Heart left ventricle (tissue), 16 donors: ENCODE data around the gene MINK1. TPM values are rescaled to one million over a fixed set of nuclear protein-coding genes. Genes with fewer than 3 reads are reported as not detected.
A peak's percentile ranks its signal among the peaks of the same experiment; 100 is the strongest.

ENCODE experiments used
- ATAC-seq, 4 donors: fragments of 200-7000 bp; cut with Tn5 transposase; one replicate each; pipeline ENCODE4 v1.9.1; 2020 to 2022; ENCODE audit warnings: moderate library complexity in 4 of 4, mild to moderate bottlenecking in 3 of 4, moderate number of reproducible peaks in 1 of 4
- DNase-seq, 5 donors: peaks; one replicate each; pipeline ENCODE4 v3.0.0-alpha.2; 2020
- H3K27ac ChIP-seq, 12 donors: fragments of 200-600 bp; sonication (generic) in 4 of 12; one replicate each; pipeline versions ENCODE4 v1.5.0 to v1.8.0; 2016 to 2022; ENCODE audit warnings: mild to moderate bottlenecking in 2 of 12
- H3K27me3 ChIP-seq, 9 donors: fragments of 200-600 bp; sonication (generic) in 2 of 9; one replicate each; pipeline versions ENCODE4 v1.5.1 to v1.8.0; 2016 to 2022; ENCODE audit warnings: mild to moderate bottlenecking in 3 of 9
- H3K36me3 ChIP-seq, 9 donors: fragments of 200-600 bp; sonication (generic) in 2 of 9; one replicate each; pipeline versions ENCODE4 v1.5.0 to v1.8.0; 2018 to 2022; ENCODE audit warnings: mild to moderate bottlenecking in 2 of 9
- H3K4me1 ChIP-seq, 12 donors: fragments of 200-600 bp; sonication (generic) in 4 of 12; one replicate each; pipeline versions ENCODE4 v1.5.0 to v1.8.0; 2016 to 2022; ENCODE audit warnings: mild to moderate bottlenecking in 3 of 12
- H3K4me3 ChIP-seq, 12 donors: fragments of 200-600 bp; sonication (generic) in 4 of 12; one replicate each; pipeline versions ENCODE4 v1.5.0 to v1.8.0; 2017 to 2022; ENCODE audit warnings: mild to moderate bottlenecking in 9 of 12, moderate library complexity in 4 of 12
- H3K9me3 ChIP-seq, 12 donors: fragments of 200-600 bp; sonication (generic) in 4 of 12; one replicate each; pipeline versions ENCODE4 v1.5.0 to v1.8.0; 2016 to 2022; ENCODE audit warnings: mild to moderate bottlenecking in 1 of 12
- CTCF ChIP-seq, 12 donors: fragments of 200-600 bp; sonication (generic) in 4 of 12; IDR thresholded peaks; one replicate each; pipeline versions ENCODE4 v1.5.0 to v1.8.0; 2018 to 2022; ENCODE audit warnings: antibody characterized with exemption in 12 of 12, mild to moderate bottlenecking in 5 of 12
- POLR2A ChIP-seq, 2 donors: fragments of 450-650 bp; IDR thresholded peaks; one replicate each; pipeline ENCODE4 v1.6.1; 2017; ENCODE audit warnings: antibody characterized with exemption in 2 of 2, mild to moderate bottlenecking in 2 of 2, moderate library complexity in 2 of 2
- WGBS, 4 donors: extraction: QIAGEN DNeasy Blood & Tissue Kit in 2 of 4; methylation state at CpG; one replicate each; pipeline versions ENCODE4 v1.1.5 to v1.1.7; 2013 to 2018; 5-methylcytosine and 5-hydroxymethylcytosine counted together
- intact Hi-C, 10 donors: fragments of 100-400 bp; cut with DNase I; formaldehyde crosslinking; loops; one replicate each; pipeline versions ENCODE4 v1.11.1 to v1.14.2; 2022
- polyA plus RNA-seq, 2 donors: library from polyadenylated mRNA; stranded (reverse); fragments of 200-250 nt; gene quantifications; one replicate each; pipeline ENCODE4 v1.2.3, GENCODE V29; 2013
- total RNA-seq, 9 donors: library from RNA; depleted of rRNA in 2 of 9; stranded (reverse); fragments of >200 nt in 2 of 9; fragmentation: NEBNext Ultra II Directional in 3 of 9; extraction: Animal tissue kit (Norgen Biotek cat#: 25700) in 3 of 9; gene quantifications; one replicate each; pipeline versions ENCODE4 v1.1.0 to v1.2.4, GENCODE V29; 2016 to 2023
- donor health status: ischemic (EF 13 %, LVEDD 7.1; RV severe dilation, severe dysfunction).
- donor health status: healthy with polysubstance abuse.
- donor health status: DM: no; HTN: yes; CAD: no.
- donor health status: DM: no; HTN: no; CAD: no.
- donor health status: ischemic (EF 25% LVEDD 6.9; RV normal size, moderate dysfunction).
- donor health status: ischemic (EF 25% LVEDD 5.7; RV mildly dilated, moderate dysfunction).
- donor health status: healthy.
- donor health status: DM: yes; HTN: yes; CAD: no.
- donor health status: ischemic (EF 35%, LVEDD 5.7; RV mildly dilated, moderate dysfunction).
- donor health status: nonischemic (EF 11% LVEDD 7.7; RV severe dilation, severe dysfunction).
- donor health status: DM: yes; HTN: yes; CAD: no.
- donor health status: PGD.
- donor health status: ischemic (EF 29% LVEDD 5.4; RV normal size, mild dysfunction).
- donor health status: nonischemic (EF 23%, LVEDD 6.1; RV moderate dilation, normal function).

The MINK1 gene
- total and polyA plus RNA-seq, 11 donors: 23.1 to 55.8 (median 33.0) TPM

DNA sequence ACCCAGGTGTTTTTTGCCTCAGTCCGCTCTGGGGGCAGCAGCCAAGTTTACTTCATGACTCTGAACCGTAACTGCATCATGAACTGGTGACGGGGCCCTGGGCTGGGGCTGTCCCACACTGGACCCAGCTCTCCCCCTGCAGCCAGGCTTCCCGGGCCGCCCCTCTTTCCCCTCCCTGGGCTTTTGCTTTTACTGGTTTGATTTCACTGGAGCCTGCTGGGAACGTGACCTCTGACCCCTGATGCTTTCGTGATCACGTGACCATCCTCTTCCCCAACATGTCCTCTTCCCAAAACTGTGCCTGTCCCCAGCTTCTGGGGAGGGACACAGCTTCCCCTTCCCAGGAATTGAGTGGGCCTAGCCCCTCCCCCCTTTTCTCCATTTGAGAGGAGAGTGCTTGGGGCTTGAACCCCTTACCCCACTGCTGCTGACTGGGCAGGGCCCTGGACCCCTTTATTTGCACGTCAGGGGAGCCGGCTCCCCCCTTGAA, 64.1 kb downstream of the MINK1 start:
- Histone ChIP-seq H3K4me1 (peaks cover 0 to 32% (median 17%) of the 10 kb centered on the region in 12 donors), H3K27me3 (peaks cover 0 to 32% (median 11%) of the 10 kb centered on the region in 9 donors), H3K27ac (no peak overlapping the region), H3K36me3 (peaks cover 0 to 54% (median 50%) of the 10 kb centered on the region in 9 donors), H3K4me3 (no peak overlapping the region), H3K9me3 (no peaks in the 10 kb centered on the region)
- peak in 1 of 5 donors; percentile 30 for DNase-seq
- WGBS, 4 donors: 79 to 88% (median 82%) methylated on average over 10 of the region's 10 CpGs
- intact Hi-C loops: loop anchor here in 1 of 10 donors (10.0 kb wide), 1 partner anchor 332 kb away; the partner anchor contains the start of gene GGT6
- no peak for TF ChIP-seq POLR2A (IDR thresholded peaks at IDR 0.05)
- no peak for TF ChIP-seq CTCF (IDR thresholded peaks at IDR 0.05)
- ATAC-seq: no peak

DNA sequence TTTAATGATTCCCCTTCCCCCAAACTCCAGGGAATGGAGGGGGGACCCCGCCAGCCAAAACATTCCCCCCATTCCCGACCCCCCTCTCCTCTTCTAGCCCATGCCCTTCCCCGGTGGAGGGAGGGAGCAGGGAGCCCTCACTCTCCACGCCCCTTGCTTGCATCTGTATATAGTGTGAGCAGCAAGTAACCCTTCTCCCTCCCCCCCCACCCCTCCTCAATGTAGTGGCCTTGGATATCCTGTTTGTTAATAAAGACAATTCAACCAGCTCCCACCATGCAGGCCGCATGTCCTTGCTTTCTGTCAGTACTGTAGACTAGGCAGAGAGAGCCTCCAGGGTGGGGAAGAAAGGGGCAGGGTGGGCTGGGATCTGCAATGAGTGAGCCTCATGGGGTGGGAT, 64.6 kb downstream of the MINK1 start:
- ATAC-seq (no peak), DNase-seq (peak in 1 of 5 donors; percentile 36)
- intact Hi-C loops: loop anchor here in 1 of 10 donors (10.0 kb wide), 1 partner anchor 333 kb away; the partner anchor contains the start of gene GGT6
- 89 to 94% (median 91%) methylated on average over 5 of the region's 5 CpGs for WGBS, 4 donors
- Histone ChIP-seq H3K4me3 (no peak overlapping the region), H3K4me1 (peaks cover 0 to 35% (median 18%) of the 10 kb centered on the region in 12 donors), H3K9me3 (no peaks in the 10 kb centered on the region), H3K27me3 (peaks cover 0 to 32% (median 11%) of the 10 kb centered on the region in 9 donors), H3K36me3 (peaks cover 0 to 48% (median 45%) of the 10 kb centered on the region in 9 donors), H3K27ac (no peak overlapping the region)
- no peak for TF ChIP-seq POLR2A (IDR thresholded peaks at IDR 0.05)

GRCh38 chr17:4898351-4898750, 65.2 kb downstream of the MINK1 start:
- Histone ChIP-seq H3K4me1 (peaks cover 0 to 41% (median 20%) of the 10 kb centered on the region in 12 donors), H3K27ac (no peak overlapping the region), H3K9me3 (no peaks in the 10 kb centered on the region), H3K27me3 (peaks cover 0 to 32% (median 11%) of the 10 kb centered on the region in 9 donors), H3K4me3 (peak overlapping the region in 2 of 12 donors; percentile 63 to 66), H3K36me3 (peaks cover 0 to 43% (median 40%) of the 10 kb centered on the region in 9 donors)
- intact Hi-C loops: loop anchor here in 1 of 10 donors (10.0 kb wide), 1 partner anchor 334 kb away; the partner anchor contains the start of gene GGT6
- TF ChIP-seq CTCF (IDR thresholded peaks at IDR 0.05) (no peak), POLR2A (IDR thresholded peaks at IDR 0.05) (no peak)
- DNase-seq (peak in 1 of 5 donors; percentile 42), ATAC-seq (no peak)
- 90 to 97% (median 91%) methylated on average over 8 of the region's 8 CpGs for WGBS, 4 donors

GRCh38 chr17:4898927-4899326, 65.8 kb downstream of the MINK1 start:
- intact Hi-C loops: loop anchor here in 1 of 10 donors (10.0 kb wide), 1 partner anchor 334 kb away; the partner anchor contains the start of gene GGT6
- Histone ChIP-seq H3K9me3 (no peaks in the 10 kb centered on the region), H3K36me3 (peaks cover 0 to 37% (median 34%) of the 10 kb centered on the region in 9 donors), H3K27ac (peak overlapping the region in 2 of 12 donors; percentile 40 to 64), H3K4me3 (peak overlapping the region; percentile 15 to 66 (median 54)), H3K27me3 (peaks cover 0 to 32% (median 11%) of the 10 kb centered on the region in 9 donors), H3K4me1 (peaks cover 0 to 42% (median 21%) of the 10 kb centered on the region in 12 donors)
- DNase-seq (no peak), ATAC-seq (peak in 1 of 4 donors; percentile 2)
- 15 to 27% (median 17%) methylated on average over 1 to 34 of the region's 34 CpGs; no CpG with 5 or more reads in 1 of the 4 donors for WGBS, 4 donors
- no peak for TF ChIP-seq POLR2A (IDR thresholded peaks at IDR 0.05)
- TF ChIP-seq CTCF (IDR thresholded peaks at IDR 0.05): no peak
